ENCODE results near the gene SLITRK1.

SLITRK1 gene, protein sequence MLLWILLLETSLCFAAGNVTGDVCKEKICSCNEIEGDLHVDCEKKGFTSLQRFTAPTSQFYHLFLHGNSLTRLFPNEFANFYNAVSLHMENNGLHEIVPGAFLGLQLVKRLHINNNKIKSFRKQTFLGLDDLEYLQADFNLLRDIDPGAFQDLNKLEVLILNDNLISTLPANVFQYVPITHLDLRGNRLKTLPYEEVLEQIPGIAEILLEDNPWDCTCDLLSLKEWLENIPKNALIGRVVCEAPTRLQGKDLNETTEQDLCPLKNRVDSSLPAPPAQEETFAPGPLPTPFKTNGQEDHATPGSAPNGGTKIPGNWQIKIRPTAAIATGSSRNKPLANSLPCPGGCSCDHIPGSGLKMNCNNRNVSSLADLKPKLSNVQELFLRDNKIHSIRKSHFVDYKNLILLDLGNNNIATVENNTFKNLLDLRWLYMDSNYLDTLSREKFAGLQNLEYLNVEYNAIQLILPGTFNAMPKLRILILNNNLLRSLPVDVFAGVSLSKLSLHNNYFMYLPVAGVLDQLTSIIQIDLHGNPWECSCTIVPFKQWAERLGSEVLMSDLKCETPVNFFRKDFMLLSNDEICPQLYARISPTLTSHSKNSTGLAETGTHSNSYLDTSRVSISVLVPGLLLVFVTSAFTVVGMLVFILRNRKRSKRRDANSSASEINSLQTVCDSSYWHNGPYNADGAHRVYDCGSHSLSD

DNA sequence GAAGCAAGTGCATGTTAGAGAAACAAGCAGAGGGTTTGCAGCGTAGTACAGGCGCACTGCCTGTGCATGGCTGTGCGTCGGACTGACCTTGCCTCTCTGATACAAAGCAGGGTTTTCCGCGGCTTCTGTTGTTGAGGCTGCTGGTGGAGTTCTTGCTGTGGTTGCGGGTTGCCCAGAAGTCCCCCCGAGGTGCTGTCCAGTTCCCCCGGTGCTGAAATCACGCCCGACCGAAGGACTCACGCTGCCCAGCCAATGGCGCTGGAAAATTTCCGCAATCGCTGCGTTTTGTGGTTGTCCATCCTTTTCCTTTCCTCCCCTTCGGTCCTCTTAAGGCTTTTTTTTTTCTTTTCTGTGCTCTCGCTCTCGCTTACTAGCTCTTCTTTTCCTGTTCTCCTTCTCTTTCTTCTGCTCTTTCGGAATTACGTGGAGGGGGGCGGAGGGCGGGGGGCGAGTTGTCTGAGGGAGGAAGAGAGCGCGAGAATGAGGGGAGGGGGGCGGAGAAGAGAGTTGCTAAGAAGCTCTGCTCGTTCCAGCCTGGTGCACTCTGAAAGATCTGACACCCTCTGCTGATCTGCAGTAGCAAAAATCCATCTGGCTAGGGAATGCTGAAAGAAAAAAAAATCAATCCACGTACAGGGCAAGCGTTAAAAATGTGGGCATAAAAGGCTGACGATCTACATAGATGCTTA lies at the start of gene SLITRK1:
Gene SLITRK1, minus strand, starts transcription at position 558 of the 689 bp plus-strand sequence. CDS start 967 bp downstream, outside the sequence.
- in situ Hi-C loops (cut with MboI; ENCODE audit: low sequenced_read_pairs) = no loop called here

DNA sequence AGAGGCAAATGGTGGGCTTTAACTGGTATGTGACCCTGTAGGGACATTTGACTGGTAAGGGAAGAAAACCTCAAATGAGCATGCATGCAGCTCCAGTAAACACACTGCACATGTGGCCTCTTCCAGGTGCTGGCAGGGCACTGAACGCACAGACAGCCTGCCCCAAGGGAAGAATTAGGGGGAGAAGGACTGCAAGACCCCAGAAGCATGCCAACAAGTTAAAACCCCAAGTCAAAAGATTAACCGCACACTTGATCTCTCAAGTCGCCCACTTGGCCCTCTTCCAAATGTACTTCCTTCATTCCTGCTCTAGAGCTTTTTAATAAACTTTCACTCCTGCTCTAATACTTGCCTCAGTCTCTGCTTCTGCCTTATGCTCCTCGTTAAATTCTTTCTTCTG lies 46.9 kb upstream of the SLITRK1 start:
- in situ Hi-C loops (cut with MboI; ENCODE audit: low sequenced_read_pairs) = no loop called here

DNA sequence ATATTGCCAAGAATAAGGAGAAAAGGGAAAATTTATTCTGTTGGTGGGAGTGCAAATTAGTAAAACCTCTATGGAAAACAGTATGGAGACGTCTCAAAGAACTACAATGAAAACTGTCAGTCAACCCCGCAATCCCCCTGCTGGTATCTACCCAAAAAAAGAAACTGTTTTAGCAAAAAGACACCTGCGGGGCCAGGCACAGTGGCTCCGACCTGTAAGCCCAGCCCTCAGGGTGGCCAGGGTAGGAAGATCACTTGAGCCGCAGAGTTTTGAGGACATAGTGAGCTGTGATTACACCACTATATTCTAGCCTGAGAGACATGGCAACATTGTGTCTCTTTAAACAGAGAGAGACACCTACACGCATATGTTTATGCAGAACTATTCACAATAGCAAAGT lies 37.5 kb upstream of the SLITRK1 start:
- in situ Hi-C loops (cut with MboI; ENCODE audit: low sequenced_read_pairs) = no loop called here

DNA sequence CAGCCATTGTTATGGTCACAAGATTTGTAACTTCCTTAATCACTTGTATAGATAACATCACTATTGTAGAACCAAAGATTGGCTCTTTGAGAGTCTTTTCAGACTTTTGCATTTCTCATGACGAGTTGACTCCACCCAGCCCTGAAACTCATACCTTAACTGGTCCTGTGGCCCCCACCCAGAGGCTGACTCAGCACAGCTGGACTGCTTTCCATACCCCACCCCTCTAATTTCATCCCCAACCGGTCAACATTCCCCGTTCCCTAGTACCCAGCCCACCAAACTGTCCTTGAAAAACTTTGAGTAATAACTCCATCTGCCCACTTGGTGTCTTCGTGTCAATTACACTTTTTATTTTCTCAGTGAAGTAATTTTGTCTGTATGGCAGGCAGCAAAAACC lies 32.1 kb upstream of the SLITRK1 start:
- in situ Hi-C loops (cut with MboI; ENCODE audit: low sequenced_read_pairs) = no loop called here

DNA sequence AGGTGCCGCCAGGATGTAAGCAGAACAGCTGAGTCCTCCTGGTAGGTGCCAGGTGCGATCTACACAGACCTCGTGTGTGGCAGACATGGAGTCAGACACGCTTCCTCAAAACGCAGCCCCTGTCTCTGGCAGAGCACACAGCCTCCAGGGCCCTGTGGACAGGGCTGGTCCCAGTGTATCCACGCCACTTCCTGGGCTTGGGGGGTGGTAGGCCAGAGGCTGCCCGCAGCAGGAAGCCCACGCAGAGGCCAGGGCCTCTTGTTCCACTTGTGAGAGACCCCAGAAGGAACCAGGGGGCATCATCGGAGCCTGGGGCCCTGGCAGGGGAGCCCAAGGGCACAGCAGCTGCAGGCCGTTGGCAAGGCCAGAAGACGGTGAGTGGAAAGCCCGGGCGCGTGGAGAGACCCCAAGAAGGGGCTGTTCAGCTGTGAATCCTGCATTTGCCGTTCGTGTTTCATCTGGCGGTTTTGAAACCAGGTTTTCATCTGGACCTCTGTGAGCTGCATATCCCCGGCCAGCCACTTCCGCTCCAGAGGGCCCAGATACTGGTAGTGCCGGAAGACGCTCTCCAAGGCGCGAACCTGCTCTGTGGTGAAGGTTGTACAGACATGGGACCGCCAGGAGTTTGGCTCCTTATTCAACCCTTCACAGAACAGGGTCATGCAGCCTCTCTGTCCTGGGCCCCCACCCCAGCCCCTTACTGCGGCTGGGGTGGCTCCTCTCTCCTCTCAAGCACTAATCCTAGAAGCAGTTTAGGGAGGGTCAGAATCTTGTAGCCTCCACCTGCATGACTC lies 25.1 kb upstream of the SLITRK1 start:
- in situ Hi-C loops (cut with MboI; ENCODE audit: low sequenced_read_pairs) = no loop called here

DNA sequence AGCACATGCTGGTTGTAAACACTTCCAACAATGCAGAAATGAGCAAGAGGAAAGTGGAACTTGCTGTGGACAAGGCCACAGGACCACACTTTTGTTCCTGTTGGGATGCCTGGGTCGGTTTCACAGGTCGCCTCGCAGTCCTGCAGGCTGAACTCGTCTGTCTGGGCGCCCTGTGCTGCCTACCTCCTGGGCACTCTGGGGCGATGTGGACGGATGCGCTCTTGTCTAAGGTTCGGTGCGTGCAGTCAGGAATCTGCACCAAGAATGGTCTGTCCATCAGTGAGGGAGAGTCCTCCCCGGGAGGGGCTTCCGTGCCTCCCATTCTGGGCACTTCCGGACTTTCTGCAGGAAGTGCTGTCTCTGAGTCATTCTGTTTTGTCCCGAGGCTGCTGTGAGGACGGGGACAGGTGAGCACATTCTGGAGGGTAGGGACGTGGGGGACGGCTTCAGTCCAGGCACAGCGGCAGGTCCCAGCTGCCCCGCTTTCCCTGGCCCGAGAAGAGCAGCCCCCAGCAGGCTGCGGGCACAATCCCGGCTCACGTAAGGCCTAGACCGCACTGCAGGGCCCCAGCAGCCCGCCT lies 24.1 kb upstream of the SLITRK1 start:
- in situ Hi-C loops (cut with MboI; ENCODE audit: low sequenced_read_pairs) = no loop called here

DNA sequence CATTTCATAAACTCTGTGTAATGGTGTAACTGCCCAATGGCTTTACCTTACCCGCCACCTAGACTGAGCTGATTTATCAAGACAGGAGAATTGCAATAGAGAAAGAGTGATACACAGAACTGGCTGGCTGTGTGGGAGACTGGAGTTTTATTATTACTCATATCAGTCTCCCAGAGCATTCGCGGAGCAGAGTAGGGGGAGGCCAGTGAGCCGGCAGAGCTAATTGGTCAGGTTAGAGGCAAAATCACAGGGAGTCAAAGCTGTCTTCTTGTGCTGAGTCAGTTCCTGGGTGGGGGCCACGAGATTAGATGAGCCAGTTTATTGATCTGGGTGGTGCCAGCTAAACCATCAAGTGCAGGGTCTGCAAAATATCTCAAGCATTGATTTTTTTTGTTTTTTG lies 23.4 kb upstream of the SLITRK1 start:
- in situ Hi-C loops (cut with MboI; ENCODE audit: low sequenced_read_pairs) = no loop called here

DNA sequence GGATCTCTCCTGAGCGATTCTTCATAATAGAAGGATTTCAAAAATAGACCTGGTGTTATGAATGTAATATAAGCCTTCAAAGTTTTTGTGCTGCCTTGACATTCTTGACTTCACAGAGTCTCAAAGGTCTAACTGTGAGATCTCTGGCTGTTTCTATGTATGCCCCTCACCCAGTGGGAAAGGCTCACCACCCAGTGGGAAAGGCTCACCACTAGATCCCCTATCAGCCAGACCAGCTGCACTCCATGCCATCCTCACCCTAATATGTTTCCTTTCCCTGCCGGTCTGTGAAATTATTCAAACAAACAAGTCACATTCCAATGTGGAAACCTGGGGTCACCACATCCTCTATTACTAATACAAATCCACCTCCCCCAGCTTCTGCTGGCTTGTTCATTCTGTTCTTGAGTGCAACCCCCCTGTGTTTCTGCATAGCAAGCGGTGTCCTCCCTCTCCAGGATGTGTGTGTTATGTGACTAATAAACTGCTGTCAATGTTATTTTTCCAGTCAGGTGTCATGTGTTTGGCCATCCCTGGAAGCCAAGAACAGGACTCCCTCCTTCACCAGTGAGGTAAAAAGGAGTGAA lies 13.8 kb upstream of the SLITRK1 start:
- in situ Hi-C loops (cut with MboI; ENCODE audit: low sequenced_read_pairs) = no loop called here

DNA sequence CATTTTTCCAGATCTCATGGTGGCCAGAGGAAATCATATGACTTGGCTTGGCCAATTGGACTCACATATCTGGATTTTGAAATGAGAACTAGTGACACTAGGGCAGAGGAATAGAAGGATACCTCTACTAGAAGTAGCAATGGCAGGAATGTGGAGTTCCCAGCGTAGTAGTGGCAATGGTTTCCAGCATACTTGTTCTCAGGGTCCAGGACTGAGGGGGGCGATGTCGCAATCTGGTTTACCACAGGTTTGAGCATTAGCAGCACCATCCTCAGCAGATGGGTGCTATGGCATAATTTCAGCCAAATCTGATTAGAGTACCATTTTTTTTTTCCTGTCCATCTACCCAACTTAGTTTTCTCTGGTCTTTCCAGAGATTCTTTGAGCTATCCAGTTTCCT lies 8.1 kb upstream of the SLITRK1 start:
- in situ Hi-C loops (cut with MboI; ENCODE audit: low sequenced_read_pairs) = no loop called here

DNA sequence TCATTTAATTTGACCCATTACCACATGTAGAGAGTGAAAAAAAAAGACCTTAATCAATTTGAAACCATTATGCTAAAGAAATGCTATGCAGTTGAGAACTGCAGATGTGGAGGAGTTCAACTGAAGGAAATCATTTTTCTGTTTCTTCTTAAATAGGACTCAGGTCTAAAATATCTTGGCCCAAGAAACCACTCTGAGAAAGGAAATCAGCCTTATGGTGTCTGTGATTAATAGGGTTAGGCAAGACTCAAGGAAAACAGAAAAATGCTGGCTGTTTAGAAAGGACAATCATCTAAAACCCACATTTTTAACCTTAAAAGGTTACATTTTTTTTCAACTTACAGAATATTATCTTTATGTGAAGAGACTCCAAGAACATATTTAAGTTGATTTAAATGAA lies 1.9 kb upstream of the SLITRK1 start:
- in situ Hi-C loops (cut with MboI; ENCODE audit: low sequenced_read_pairs) = no loop called here

DNA sequence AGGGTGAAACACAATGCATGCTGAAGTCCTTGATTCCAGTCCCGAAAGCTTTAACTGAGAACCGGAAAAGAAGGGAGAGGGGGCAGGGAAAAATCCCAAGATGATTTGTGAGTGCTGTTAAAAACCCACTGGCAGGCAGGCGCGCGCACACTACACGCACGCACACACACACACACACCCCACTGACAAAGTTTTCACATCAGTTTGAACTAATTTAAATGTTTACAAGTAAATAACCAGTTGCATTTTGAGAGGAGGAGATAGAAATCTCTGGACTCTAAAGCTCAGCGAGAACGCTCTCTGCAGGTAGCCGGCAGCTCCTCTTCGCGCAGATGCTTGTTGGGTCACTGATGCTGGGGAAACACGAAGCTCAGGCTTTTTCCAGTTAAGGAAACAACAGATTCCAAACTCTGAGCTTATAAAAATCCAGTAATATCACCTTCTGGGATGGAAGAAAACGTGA lies 818 bp upstream of the SLITRK1 start:
- in situ Hi-C loops (cut with MboI; ENCODE audit: low sequenced_read_pairs) = no loop called here

DNA sequence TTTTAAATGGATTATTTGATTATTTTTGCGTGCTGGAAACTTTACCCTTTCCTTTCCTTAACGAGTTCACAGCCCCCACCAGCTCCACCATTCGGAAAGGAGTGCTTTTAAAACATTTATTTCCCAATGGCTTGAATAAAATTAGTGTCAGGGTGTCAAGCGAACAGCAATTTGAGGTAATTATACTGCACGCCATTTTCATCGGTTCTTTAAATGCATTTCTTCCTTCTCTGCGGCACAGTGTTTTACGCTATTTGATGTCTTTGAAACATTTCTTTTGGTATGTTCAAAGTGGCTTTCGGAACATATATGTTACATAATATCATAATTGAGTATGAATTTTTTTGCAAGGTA lies 309 bp upstream of the SLITRK1 start:
- in situ Hi-C loops (cut with MboI; ENCODE audit: low sequenced_read_pairs) = no loop called here

DNA sequence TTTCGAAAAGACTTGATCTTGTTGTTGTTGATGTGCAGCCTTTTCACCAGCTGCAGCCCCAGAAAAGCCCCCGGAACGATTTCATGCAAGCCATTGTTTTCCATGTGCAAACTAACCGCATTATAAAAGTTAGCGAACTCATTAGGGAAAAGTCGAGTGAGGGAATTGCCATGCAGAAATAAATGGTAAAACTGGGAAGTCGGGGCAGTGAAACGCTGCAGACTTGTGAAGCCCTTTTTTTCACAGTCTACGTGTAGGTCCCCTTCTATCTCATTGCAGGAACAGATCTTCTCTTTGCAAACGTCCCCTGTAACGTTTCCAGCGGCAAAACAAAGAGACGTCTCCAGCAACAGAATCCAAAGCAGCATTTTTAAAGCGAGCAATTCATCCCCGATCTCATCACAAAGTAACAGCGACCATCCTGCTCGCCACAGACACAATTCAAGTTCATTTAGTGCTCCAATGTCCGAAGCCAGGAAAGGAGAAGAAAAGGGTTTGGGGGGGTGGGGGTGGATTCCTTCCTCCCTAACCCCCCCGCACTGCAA lies 1.1 kb downstream of the SLITRK1 start:
- in situ Hi-C loops (cut with MboI; ENCODE audit: low sequenced_read_pairs) = no loop called here

DNA sequence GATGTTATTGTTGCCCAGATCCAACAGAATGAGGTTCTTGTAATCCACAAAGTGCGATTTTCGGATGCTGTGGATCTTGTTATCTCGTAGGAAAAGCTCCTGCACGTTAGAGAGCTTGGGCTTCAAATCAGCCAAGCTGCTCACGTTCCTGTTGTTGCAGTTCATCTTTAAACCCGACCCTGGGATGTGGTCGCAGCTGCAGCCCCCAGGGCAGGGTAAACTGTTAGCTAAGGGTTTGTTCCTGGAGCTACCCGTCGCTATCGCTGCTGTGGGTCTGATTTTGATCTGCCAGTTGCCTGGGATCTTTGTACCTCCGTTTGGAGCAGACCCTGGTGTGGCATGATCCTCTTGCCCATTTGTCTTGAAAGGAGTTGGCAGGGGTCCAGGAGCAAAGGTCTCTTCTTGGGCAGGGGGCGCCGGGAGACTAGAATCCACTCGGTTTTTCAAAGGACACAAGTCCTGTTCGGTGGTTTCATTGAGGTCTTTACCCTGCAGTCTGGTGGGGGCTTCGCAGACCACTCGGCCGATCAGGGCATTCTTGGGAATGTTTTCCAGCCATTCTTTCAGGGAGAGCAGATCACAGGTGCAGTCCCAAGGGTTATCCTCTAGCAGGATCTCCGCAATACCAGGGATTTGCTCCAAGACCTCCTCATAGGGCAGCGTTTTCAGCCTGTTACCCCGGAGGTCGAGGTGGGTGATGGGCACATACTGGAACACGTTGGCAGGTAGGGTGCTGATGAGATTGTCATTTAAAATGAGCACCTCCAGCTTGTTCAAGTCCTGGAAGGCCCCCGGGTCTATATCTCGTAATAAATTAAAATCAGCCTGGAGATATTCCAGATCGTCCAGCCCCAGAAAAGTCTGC lies 1.8 kb downstream of the SLITRK1 start:
- in situ Hi-C loops (cut with MboI; ENCODE audit: low sequenced_read_pairs) = no loop called here

DNA sequence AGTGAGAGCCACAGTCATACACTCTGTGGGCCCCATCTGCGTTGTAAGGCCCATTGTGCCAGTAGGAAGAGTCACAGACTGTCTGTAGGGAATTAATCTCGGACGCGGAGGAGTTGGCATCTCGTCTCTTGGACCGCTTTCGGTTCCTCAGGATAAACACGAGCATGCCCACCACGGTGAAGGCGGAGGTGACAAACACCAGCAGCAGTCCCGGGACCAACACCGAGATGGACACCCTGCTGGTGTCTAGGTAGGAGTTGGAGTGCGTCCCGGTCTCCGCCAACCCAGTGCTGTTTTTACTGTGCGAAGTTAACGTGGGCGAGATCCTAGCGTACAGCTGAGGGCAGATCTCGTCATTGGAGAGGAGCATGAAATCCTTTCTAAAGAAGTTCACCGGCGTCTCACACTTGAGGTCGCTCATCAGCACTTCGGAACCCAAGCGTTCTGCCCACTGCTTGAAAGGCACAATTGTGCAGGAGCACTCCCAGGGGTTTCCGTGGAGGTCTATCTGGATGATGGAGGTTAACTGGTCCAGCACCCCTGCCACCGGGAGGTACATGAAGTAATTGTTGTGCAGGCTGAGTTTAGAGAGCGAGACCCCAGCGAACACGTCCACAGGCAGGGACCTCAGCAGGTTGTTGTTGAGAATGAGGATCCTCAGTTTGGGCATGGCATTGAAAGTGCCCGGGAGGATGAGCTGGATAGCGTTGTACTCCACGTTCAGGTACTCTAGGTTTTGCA lies 2.7 kb downstream of the SLITRK1 start:
- in situ Hi-C loops (cut with MboI; ENCODE audit: low sequenced_read_pairs) = no loop called here

DNA sequence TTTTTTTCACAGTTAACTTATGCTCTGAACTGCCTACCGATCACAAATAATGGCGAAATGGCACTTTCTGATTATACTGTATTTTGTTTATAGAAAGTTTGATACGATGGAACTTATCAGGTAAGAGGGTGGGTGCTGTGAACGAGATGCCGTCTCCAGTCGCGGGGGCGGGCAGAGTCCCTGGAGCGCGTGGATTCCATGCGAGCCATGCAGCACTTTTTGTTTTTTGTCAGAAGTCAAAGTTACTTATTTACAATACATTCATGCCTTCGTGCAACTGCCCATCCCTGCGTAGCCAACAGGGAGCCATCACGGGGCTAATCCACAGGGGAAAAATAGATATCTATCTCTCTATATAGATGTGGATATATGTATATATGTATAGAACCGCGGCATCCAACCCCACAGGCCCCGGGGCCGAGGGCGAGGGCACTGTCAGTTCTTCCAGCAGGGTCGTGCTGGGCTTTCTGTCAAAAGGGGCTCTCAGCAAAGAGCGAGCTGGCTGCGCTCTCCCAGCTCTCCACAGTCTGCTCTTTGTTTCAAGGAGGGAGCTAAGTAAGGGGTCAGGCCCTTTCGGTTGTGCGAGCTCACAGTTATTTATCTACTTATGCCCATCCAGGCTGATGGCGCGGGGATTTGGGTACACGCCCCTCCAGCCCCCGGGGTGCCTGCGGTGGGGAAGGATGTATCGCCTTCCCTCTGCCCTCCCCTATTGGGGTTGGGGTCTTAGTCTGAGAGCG lies 3.4 kb downstream of the SLITRK1 start:
- in situ Hi-C loops (cut with MboI; ENCODE audit: low sequenced_read_pairs) = no loop called here

DNA sequence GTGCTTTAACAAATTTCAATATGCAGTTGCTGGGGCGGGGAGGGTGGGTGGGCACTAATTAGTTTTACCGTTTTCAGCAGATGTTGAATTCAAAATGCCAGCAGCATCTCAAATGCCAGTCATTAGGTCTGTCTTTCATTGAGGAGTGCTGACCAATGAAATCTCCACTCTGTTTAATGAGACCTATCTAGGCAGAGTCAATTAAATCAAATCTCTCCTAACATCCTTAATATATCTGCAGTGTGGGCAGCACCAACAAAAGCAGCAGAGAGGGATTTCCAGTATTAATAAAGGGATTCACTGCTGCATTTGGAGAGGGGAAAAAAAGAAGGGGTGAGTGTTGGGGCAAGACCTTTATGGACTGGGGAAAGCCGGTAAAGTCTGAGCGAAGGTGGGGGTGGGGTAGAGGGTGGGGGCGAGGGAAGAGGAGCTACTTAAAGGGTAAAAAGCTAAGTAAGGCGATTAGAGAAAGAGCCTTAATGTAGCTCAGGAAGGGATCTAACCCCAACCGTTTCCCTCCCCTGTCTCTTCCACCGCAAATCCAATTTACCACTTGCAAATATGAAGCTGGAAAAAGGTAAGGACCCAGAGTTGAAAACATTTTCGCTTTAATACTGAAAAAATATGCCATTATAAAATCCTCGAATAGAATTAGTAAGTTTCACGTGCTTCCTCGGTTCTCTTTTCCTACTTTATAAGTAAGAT lies 4.5 kb downstream of the SLITRK1 start:
- in situ Hi-C loops (cut with MboI; ENCODE audit: low sequenced_read_pairs) = no loop called here

Data from HL-60/S4 treated with phorbol 12-myristate 13-acetate at 8.2 ng/mL for 4 days and 3 days (cell line).